Neural progenitor cell (in vitro differentiated cells): ENCODE results near the gene PODNL1.

ENCODE experiments used
- EZH2 ChIP-seq: fragments of 200-600 bp; sonication (generic); IDR thresholded peaks from 2 replicates; pipeline ENCODE4 v1.6.1; 2017; ENCODE audit warnings: antibody characterized with exemption, mild to moderate bottlenecking, moderate library complexity
- TF ChIP-seq, protein P1 (sequence below): fragments of 200-600 bp; sonication (generic); IDR thresholded peaks from 2 replicates; pipeline ENCODE4 v1.5.1; 2017; ENCODE audit warnings: antibody characterized with exemption, mild to moderate bottlenecking

DNA sequence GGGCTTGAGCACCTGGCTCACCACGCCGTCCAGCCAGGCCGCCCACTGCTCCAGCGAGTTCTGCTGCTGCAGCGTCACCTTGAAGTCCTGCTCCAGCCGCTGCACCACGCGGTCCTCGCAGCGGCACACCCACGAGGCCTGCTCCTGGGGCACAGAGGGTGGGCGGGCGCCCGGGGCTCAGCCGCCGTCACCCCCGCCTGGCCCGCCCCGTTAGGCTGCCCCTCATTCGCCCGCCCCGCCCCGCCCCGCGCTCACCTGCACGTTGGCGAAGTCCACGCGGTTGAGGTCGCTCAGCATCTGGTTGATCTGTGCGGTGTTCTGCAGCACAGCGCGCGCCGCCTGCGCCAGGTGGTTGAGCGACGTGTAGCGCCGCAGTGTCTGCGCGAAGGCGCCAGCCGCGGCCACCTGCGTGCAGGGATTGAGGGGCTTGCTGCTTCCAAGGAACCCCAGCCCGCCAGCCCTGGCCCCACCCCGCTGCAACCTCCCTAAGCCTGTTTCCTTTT is 25.4 kb upstream of the PODNL1 start:
- TF ChIP-seq, protein P1, sequence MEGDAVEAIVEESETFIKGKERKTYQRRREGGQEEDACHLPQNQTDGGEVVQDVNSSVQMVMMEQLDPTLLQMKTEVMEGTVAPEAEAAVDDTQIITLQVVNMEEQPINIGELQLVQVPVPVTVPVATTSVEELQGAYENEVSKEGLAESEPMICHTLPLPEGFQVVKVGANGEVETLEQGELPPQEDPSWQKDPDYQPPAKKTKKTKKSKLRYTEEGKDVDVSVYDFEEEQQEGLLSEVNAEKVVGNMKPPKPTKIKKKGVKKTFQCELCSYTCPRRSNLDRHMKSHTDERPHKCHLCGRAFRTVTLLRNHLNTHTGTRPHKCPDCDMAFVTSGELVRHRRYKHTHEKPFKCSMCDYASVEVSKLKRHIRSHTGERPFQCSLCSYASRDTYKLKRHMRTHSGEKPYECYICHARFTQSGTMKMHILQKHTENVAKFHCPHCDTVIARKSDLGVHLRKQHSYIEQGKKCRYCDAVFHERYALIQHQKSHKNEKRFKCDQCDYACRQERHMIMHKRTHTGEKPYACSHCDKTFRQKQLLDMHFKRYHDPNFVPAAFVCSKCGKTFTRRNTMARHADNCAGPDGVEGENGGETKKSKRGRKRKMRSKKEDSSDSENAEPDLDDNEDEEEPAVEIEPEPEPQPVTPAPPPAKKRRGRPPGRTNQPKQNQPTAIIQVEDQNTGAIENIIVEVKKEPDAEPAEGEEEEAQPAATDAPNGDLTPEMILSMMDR, result no peak
- TF ChIP-seq EZH2, result no peak
